SU-DHL-6 (cell line): ENCODE data around the gene TP53RK.

ENCODE experiments used
- CTCF ChIP-seq: fragments of 200-600 bp; sonication (generic); IDR thresholded peaks from one replicate; pipeline ENCODE4 v1.5.1; 2017; ENCODE audit warnings: antibody characterized with exemption, mild to moderate bottlenecking, low read length, moderate library complexity; ENCODE audit not compliant: insufficient read depth, poor library complexity, severe bottlenecking
- EZH2phosphoT487 ChIP-seq: fragments of 200-600 bp; sonication (generic), shearing (Covaris generic); conservative IDR thresholded peaks from 2 replicates; pipeline ENCODE4 v1.6.1; 2018; ENCODE audit warnings: mild to moderate bottlenecking, antibody characterized with exemption, low read length, moderate library complexity, mixed read lengths

- TF ChIP-seq CTCF, result no peak
- no peak for TF ChIP-seq EZH2phosphoT487
These were observed 476 bp upstream of the TP53RK start for GRCh38 chr20:46689754-46690085.
